Pons (tissue), 1 donor: ENCODE measurements around the gene SV2B.
A peak's percentile ranks its signal among the peaks of the same experiment; 100 is the strongest.
"Not testable (repeated sequence)": the region's sequence is repeated elsewhere in the genome, so short reads cannot be mapped to it uniquely, and the experiment has no call there.

Experiments used
- DNase-seq: peaks from one replicate; pipeline ENCODE4 v3.0.0-alpha.2; 2016; ENCODE audit warnings: low spot score

The SV2B gene

DNA sequence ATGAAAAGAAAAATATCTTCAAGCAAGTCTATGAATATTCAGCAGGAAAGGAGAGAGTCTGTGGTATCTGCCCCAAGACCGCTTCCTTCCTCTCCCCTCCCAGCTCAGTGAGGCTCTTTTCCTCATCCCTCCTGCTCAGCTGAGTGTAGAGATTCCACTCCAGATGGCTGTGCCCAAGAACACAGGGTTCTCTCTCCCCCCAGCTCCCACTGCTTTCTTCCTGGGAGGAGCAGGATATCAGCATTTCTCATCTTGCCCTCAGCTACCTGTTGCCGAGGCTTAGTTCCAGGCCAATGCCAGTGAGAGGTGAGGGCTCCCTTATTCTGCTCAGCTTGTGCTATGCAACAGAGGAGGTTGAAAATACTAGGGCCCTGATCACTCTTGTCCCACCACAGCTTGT, 211.9 kb downstream of the SV2B start:
- DNase-seq, result no peak

GRCh38 chr15:91316126-91316525, 216.1 kb downstream of the SV2B start:
- DNase-seq, result no peak

GRCh38 chr15:91318516-91318915, 218.5 kb downstream of the SV2B start:
- no peak for DNase-seq

- DNase-seq, result no peak
Measured at GRCh38 chr15:91318931-91319330, 218.9 kb downstream of the SV2B start.

DNA sequence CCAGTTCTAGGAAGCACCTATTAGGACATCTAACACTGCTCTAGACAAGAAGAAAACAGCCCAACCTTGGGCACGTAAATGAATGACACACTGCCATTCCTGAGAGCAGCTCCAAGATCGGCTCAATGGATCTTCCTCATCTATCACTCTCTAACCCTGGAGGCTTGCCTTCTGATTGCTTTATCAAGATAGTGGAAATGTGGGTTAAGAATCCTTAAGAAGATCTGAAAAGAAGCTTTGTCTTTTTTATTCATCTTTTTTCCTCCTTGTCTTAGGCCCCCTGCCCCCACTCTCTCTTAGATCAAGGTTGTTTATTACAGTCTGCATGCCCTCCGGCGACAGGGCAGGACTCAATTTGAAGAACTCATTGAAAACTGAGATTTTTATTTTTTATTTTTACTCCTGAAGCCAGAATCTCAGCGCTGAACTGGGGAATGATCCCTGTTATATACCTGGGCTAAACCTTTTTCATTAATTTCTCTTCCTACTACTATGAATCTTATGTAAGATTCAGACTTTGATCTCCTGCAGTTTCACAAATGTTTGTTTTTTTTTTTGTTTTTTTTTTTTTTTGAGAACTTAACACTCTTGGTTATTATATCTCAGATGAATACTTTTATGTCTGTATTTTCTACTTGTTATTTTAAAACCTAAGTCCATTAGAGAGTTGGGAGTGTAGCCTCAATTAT, 219.5 kb downstream of the SV2B start:
- DNase-seq, result peak; percentile 14

GRCh38 chr15:91320101-91320500, 220.0 kb downstream of the SV2B start:
- DNase-seq, result no peak

GRCh38 chr15:91329914-91330313, 229.9 kb downstream of the SV2B start:
- DNase-seq, result no peak

DNA sequence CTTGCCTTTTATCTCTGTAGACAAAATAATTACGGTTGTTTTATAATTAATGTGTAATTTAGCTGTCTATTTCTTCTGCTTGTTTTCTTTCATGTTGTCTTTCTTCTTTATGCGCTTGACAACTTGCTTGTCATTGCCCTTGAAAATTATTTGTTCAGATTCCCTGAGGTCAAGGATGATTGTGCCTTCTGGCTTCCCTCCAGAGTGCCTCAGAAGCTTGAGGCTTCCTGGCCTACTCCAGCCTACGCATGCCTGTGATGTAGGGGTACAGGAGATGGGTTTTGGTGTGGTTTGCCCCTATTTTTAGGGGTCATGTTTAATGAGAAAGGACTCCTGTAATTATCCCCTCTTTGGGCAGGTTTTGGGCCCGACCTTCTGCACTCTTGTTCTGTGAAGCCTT, 231.5 kb downstream of the SV2B start:
- DNase-seq, result no peak

DNA sequence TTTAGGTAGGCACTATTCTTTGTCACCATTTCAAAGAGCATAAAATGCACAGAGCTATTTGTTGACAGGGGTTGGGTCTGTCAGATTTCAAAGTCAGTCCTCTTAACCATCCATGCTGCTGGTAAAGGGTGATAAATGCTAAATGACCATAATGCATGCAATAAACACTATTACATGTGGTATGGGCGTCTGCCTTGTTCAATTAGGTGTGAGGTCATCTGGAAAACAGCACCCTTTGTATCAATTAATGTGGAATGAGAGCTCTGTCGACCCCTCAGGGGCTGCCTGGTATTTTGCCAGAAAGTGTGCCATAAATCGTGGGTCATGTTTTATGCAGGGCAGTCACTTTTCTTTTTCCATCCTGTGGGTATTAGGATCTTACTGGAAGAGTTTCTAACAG, 235.6 kb downstream of the SV2B start:
- no peak for DNase-seq

DNA sequence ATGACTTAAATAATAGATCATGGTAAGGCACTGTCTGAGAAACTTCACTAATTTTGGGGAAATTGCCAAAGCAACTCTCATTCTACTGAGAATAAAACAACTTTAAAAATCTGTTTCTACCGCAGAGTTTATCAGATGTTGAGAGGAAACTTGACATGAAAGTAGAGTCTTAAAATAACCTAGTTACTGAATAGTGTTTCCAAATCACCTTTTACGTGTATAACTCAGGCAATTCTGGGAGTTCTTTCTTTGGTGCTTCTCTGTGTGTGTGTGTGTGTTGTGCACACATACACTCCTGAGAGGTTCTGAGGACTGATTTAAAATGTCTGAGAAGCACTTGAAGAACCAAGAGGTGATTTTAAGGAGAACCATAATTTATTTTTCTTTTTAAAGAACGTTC, 236.6 kb downstream of the SV2B start:
- no peak for DNase-seq

- no peak for DNase-seq
Measured at GRCh38 chr15:91338766-91339165, 238.7 kb downstream of the SV2B start.

DNA sequence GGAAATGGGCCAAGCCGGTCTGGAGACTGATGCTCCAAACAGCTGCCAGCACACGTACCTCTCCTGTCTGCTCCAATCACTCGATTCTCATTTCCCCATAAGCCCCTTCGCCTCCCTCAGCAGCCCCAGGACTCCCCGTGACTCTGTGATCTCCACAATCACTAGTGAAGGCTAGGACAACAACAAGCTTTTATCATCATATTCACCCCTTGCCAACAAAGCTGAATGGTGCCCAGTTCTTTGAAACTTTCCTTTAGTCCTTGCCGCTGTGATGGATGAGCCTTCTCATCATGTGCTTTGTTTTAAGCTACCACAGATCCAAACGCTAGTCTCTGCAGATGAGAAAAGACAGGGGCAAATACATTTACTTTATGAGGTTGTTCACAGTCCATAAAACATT, 242.0 kb downstream of the SV2B start:
- DNase-seq, result peak; percentile 77

GRCh38 chr15:91344912-91345311, 244.9 kb downstream of the SV2B start:
- not testable (repeated sequence) for DNase-seq

GRCh38 chr15:91345736-91346135, 245.7 kb downstream of the SV2B start:
- no peak for DNase-seq

DNA sequence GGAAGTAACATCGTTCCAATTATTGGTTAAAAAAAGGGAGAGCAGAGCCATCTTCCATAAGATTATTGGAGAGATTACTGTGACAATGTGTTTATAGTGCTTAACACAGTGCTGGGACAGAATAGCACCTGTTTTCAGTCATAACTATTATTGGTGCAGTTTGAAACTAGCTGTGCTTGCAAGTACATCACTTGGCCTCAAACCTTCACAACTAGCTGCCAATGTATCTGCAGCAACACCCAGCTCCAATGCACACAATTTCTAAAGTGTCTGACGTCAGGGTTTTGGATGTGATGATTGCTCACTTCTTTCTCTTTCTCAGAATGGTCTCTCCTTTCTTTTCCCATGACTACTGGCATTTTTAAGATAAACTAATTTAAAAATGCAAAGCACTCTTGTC, 246.2 kb downstream of the SV2B start:
- DNase-seq, result no peak

GRCh38 chr15:91348752-91349500, 248.9 kb downstream of the SV2B start:
- no peak for DNase-seq
